Measurements from ENCODE around the gene EHBP1.

EHBP1 gene

GRCh38 chr2:62669180-62669579, 36.3 kb upstream of the EHBP1 start:
- Mint-ChIP-seq H3K27me3 (ENCODE audit: low read depth, poor library complexity) (no peaks in the 10 kb centered on the region), H3K9me3 (no peaks in the 10 kb centered on the region), H3K27ac (no peak overlapping the region), H3K4me1 (peaks cover 4% of the 10 kb centered on the region), H3K36me3 (ENCODE audit: low read depth) (no peaks in the 10 kb centered on the region), H3K4me3 (no peak overlapping the region)
- DNase-seq: no peak
- no peak for TF ChIP-seq CTCF (IDR thresholded peaks at IDR 0.05)

GRCh38 chr2:62672601-62673000, 32.9 kb upstream of the EHBP1 start:
- Mint-ChIP-seq H3K27me3 (ENCODE audit: low read depth, poor library complexity) (no peaks in the 10 kb centered on the region), H3K27ac (no peak overlapping the region), H3K4me1 (peaks cover 4% of the 10 kb centered on the region), H3K36me3 (ENCODE audit: low read depth) (no peaks in the 10 kb centered on the region), H3K9me3 (no peaks in the 10 kb centered on the region), H3K4me3 (no peak overlapping the region)
- TF ChIP-seq CTCF (IDR thresholded peaks at IDR 0.05): no peak
- DNase-seq: peak; percentile 34

- no peaks in the 10 kb centered on the region for H3K36me3 Mint-ChIP-seq (ENCODE audit: low read depth)
- no peak for TF ChIP-seq CTCF (IDR thresholded peaks at IDR 0.05)
Measured at GRCh38 chr2:62675062-62675461, 30.5 kb upstream of the EHBP1 start.

GRCh38 chr2:62685256-62685655, 20.3 kb upstream of the EHBP1 start:
- TF ChIP-seq CTCF (IDR thresholded peaks at IDR 0.05): no peak
- peaks cover 8% of the 10 kb centered on the region for H3K27me3 Mint-ChIP-seq (ENCODE audit: low read depth, poor library complexity)
- H3K4me1 Mint-ChIP-seq: no peaks in the 10 kb centered on the region
- no peaks in the 10 kb centered on the region for H3K9me3 Mint-ChIP-seq
- no peak overlapping the region for H3K27ac Mint-ChIP-seq
- DNase-seq: no peak
- H3K4me3 Mint-ChIP-seq: no peak overlapping the region
- H3K36me3 Mint-ChIP-seq (ENCODE audit: low read depth): no peaks in the 10 kb centered on the region

More at GRCh38 chr2:62675062-62675461, 30.5 kb upstream of the EHBP1 start:
- no peak for DNase-seq
- Mint-ChIP-seq H3K9me3 (no peaks in the 10 kb centered on the region), H3K4me3 (no peak overlapping the region), H3K4me1 (peaks cover 4% of the 10 kb centered on the region), H3K27me3 (ENCODE audit: low read depth, poor library complexity) (no peaks in the 10 kb centered on the region), H3K27ac (no peak overlapping the region)

- Mint-ChIP-seq H3K9me3 (no peaks in the 10 kb centered on the region), H3K27ac (no peak overlapping the region), H3K27me3 (ENCODE audit: low read depth, poor library complexity) (peaks cover 10% of the 10 kb centered on the region), H3K4me1 (no peaks in the 10 kb centered on the region), H3K36me3 (ENCODE audit: low read depth) (no peaks in the 10 kb centered on the region), H3K4me3 (no peak overlapping the region)
- TF ChIP-seq CTCF (IDR thresholded peaks at IDR 0.05): no peak
- no peak for DNase-seq
Measured at GRCh38 chr2:62686012-62686685, 19.4 kb upstream of the EHBP1 start.

- Mint-ChIP-seq H3K27ac (no peak overlapping the region), H3K4me3 (no peak overlapping the region), H3K4me1 (no peaks in the 10 kb centered on the region), H3K9me3 (no peaks in the 10 kb centered on the region), H3K27me3 (ENCODE audit: low read depth, poor library complexity) (peaks cover 7% of the 10 kb centered on the region), H3K36me3 (ENCODE audit: low read depth) (no peaks in the 10 kb centered on the region)
- no peak for DNase-seq
- TF ChIP-seq CTCF (IDR thresholded peaks at IDR 0.05): no peak
Measured at GRCh38 chr2:62687636-62688035, 17.9 kb upstream of the EHBP1 start.
